NCI-H2227 treated with DMSO at 0.1 percent for 48 hours (cell line): ENCODE data around the gene COX7A2L.
"Not testable (repeated sequence)": the region's sequence is repeated elsewhere in the genome, so short reads cannot be mapped to it uniquely, and the experiment has no call there.

ENCODE experiments used
- DNase-seq: peaks from one replicate; lab custom pipeline; 2025; lab: John Stamatoyannopoulos, UW

COX7A2L gene

GRCh38 chr2:42339191-42339912 is 21.7 kb downstream of the COX7A2L start:
- DNase-seq = no peak

GRCh38 chr2:42338567-42339190 is 22.3 kb downstream of the COX7A2L start:
- no peak for DNase-seq

GRCh38 chr2:42337846-42338566 is 23.0 kb downstream of the COX7A2L start:
- no peak for DNase-seq

GRCh38 chr2:42337356-42337820 is 23.6 kb downstream of the COX7A2L start:
- DNase-seq = no peak

- DNase-seq = no peak
Measured at GRCh38 chr2:42336361-42336965, 24.6 kb downstream of the COX7A2L start.

GRCh38 chr2:42335514-42336104 is 25.4 kb downstream of the COX7A2L start:
- DNase-seq = no peak

GRCh38 chr2:42334865-42335264 is 26.2 kb downstream of the COX7A2L start:
- DNase-seq = not testable (repeated sequence)

- no peak for DNase-seq
Measured at GRCh38 chr2:42334220-42334619, 26.8 kb downstream of the COX7A2L start.

- DNase-seq = no peak
Measured at GRCh38 chr2:42333579-42333978, 27.4 kb downstream of the COX7A2L start.

GRCh38 chr2:42332575-42332974 is 28.4 kb downstream of the COX7A2L start:
- DNase-seq = no peak

GRCh38 chr2:42331569-42332284 is 29.3 kb downstream of the COX7A2L start:
- DNase-seq = no peak

GRCh38 chr2:42329736-42330135 is 31.3 kb downstream of the COX7A2L start:
- DNase-seq = no peak

GRCh38 chr2:42328923-42329322 is 32.1 kb downstream of the COX7A2L start:
- no peak for DNase-seq

GRCh38 chr2:42328148-42328833 is 32.7 kb downstream of the COX7A2L start:
- no peak for DNase-seq

GRCh38 chr2:42327125-42327524 is 33.9 kb downstream of the COX7A2L start:
- DNase-seq = no peak

GRCh38 chr2:42325609-42326008 is 35.4 kb downstream of the COX7A2L start:
- DNase-seq = no peak

- no peak for DNase-seq
Measured at GRCh38 chr2:42324949-42325348, 36.1 kb downstream of the COX7A2L start.

GRCh38 chr2:42324244-42324643 is 36.8 kb downstream of the COX7A2L start:
- no peak for DNase-seq

GRCh38 chr2:42321452-42322064 is 39.5 kb downstream of the COX7A2L start:
- DNase-seq = no peak

- no peak for DNase-seq
Measured at GRCh38 chr2:42319265-42319664, 41.8 kb downstream of the COX7A2L start.
